Measurements from ENCODE around the gene GCH1. TPM values are rescaled to one million over a fixed set of nuclear protein-coding genes. Genes with fewer than 3 reads are reported as not detected.

The GCH1 gene
- total RNA-seq, 1 experiment from 2014 or later: 16.7 TPM

DNA sequence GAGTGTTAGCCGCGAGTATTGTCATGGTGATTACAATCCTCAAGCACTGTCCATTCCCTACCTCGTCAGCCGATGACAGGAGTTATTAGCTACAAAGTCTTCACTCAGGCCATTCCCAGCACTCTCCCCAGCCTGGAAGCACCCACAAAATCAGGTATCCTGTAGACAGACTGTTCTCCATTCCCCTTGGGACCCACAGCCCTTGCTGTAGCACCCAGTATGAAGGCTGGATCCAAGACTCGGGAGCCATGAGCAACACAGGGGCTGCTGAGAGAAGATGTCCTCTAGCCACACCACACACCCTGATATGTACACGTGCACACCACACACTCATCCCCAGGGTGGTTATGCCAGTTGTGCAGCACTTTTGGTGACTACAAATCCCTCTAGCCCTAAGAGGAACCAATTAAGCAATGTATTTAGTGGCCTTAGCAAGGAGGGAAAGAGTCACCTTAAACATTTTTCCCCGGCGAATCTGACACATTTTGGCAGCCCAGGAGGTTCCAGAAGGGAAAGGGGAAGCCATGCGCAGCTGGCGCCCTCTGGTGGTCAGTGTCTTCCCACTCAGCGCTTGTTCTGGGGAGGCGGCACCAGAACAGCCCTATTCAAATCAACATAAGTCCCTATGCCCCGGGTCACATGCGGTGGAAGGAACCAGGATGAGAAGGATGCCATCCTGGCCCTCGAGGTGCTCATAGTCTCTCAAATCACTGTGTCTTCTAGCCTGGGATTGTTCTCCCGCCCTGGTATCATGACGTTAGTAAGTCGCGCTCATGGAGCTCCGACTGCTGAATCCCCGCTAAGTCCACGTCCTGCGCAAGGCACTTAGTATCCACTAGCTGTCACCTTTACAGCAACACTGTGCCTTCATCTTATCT lies 96.9 kb downstream of the GCH1 start:
- peak overlapping the region; percentile 53 for H3K4me2 ChIP-seq (ENCODE audit: low read length)
- no peak overlapping the region for H3K4me3 ChIP-seq (replicated peaks in 1 of 2; ENCODE audit: low read depth in 1 of 2, low read length in 2 of 2)
- BruUV-seq (replicated peaks): no TSS peak
- peak; percentile 68 for DNase-seq (ENCODE audit: low read depth, low spot score)
- POLR2A ChIA-PET: interaction anchor here (1.5 kb wide), 1 partner anchor 242 kb away, joined by 5 read pairs; no protein-coding TSS in a partner anchor
- H4K20me1 ChIP-seq (ENCODE audit: insufficient read depth): no peaks in the 10 kb centered on the region
- RAD21 ChIA-PET (ENCODE audit: low non-redundant PET in 1 of 2, low total read pairs in 2 of 2, uncharacterized antibody in 2 of 2, unreplicated experiment in 2 of 2): interaction anchor here (0.9 to 1.5 kb wide), 2 partner anchors 241 to 242 kb away, joined by 3 read pairs; no protein-coding TSS in a partner anchor
- TF ChIP-seq MAX (IDR thresholded peaks at IDR 0.05) (peak; percentile 74), CEBPB (IDR thresholded peaks at IDR 0.05; ENCODE audit: low read depth) (no peak), EGR1 (IDR thresholded peaks at IDR 0.05; ENCODE audit: low read depth) (no peak), SRF (IDR thresholded peaks at IDR 0.05; ENCODE audit: low read depth) (no peak), YY1 (IDR thresholded peaks at IDR 0.05; ENCODE audit: extremely low read depth, insufficient replicate concordance, low read depth, low read length) (peak; percentile 54), SIN3A (IDR thresholded peaks at IDR 0.05; ENCODE audit: low read depth) (no peak), CBX3 (IDR thresholded peaks at IDR 0.05; ENCODE audit: low read depth) (peak; percentile 33; the same call in 1 of the 2 replicates), RAD21 (IDR thresholded peaks at IDR 0.05; ENCODE audit: low read depth) (peak; percentile 91)
- TF ChIP-seq, protein P1, sequence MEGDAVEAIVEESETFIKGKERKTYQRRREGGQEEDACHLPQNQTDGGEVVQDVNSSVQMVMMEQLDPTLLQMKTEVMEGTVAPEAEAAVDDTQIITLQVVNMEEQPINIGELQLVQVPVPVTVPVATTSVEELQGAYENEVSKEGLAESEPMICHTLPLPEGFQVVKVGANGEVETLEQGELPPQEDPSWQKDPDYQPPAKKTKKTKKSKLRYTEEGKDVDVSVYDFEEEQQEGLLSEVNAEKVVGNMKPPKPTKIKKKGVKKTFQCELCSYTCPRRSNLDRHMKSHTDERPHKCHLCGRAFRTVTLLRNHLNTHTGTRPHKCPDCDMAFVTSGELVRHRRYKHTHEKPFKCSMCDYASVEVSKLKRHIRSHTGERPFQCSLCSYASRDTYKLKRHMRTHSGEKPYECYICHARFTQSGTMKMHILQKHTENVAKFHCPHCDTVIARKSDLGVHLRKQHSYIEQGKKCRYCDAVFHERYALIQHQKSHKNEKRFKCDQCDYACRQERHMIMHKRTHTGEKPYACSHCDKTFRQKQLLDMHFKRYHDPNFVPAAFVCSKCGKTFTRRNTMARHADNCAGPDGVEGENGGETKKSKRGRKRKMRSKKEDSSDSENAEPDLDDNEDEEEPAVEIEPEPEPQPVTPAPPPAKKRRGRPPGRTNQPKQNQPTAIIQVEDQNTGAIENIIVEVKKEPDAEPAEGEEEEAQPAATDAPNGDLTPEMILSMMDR (IDR thresholded peaks at IDR 0.05 in 2 of 3, conservative IDR thresholded peaks at IDR 0.05 in 1 of 3; ENCODE audit: borderline replicate concordance in 1 of 3, insufficient read depth in 1 of 3, low read depth in 2 of 3, low read length in 2 of 3): peak; percentile 89 to 96 (median 89)
- intact Hi-C loops (cut with micrococcal nuclease): loop anchor here (1.0 to 2.0 kb wide), 2 partner anchors 241 to 439 kb away; no protein-coding TSS in a partner anchor
- H3K27ac ChIP-seq (ENCODE audit: low read depth, low read length): no peak overlapping the region
- no peaks in the 10 kb centered on the region for H3K9me3 ChIP-seq (ENCODE audit: control insufficient read depth in 1 of 2, insufficient read depth in 1 of 2, low read depth in 1 of 2, low read length in 2 of 2)
- no peaks in the 10 kb centered on the region for H3K9me2 ChIP-seq (ENCODE audit: insufficient read depth)
- peaks cover 0 to 5% of the 10 kb centered on the region in 2 experiments; a peak in 1 of 4 replicates for H3K4me1 ChIP-seq (ENCODE audit: control insufficient read depth in 1 of 2, insufficient read depth in 2 of 2, low read length in 2 of 2)
- peak overlapping the region; percentile 87 for H2AFZ ChIP-seq (ENCODE audit: low read depth, low read length, poor library complexity, severe bottlenecking)
- H3K36me3 ChIP-seq (ENCODE audit: control insufficient read depth in 1 of 2, insufficient read depth in 2 of 2, low read length in 2 of 2): no peaks in the 10 kb centered on the region
- no peaks in the 10 kb centered on the region for H3K79me2 ChIP-seq (ENCODE audit: insufficient read depth, low read length)
- no peaks in the 10 kb centered on the region for H3K27me3 ChIP-seq (ENCODE audit: insufficient read depth, low read length)
- H3K9ac ChIP-seq (ENCODE audit: low read length): no peak overlapping the region
- peak; percentile 98 for ATAC-seq
- CTCF ChIA-PET: interaction anchor here (0.7 to 4.3 kb wide), 13 partner anchors 9 to 439 kb away, joined by 3 to 46 read pairs (median 3); partner anchors contain the start of genes GCH1 and SAMD4A
